Epithelial cell of proximal tubule (primary cell): Measurements from ENCODE around the gene STXBP2. TPM values are rescaled to one million over a fixed set of nuclear protein-coding genes. Genes with fewer than 3 reads are reported as not detected.

ENCODE experiments used
- DNase-seq: peaks from one replicate; pipeline ENCODE4 v3.0.0-alpha.2; 2011; ENCODE audit warnings: low read depth
- H3K4me3 ChIP-seq: 2 replicates; pipeline ENCODE4 v1.5.1; 2011; ENCODE audit warnings: low read depth, mild to moderate bottlenecking, low read length
- total RNA-seq: library from RNA; depleted of rRNA; stranded (reverse); fragments of >200 nt; gene quantifications from 2 replicates; pipeline ENCODE4 v1.2.3, GENCODE V29; 2015
- TF ChIP-seq, protein P1 (sequence below): conservative IDR thresholded peaks from 2 replicates; pipeline ENCODE4 v1.5.1; 2012; ENCODE audit warnings: low read depth, mild to moderate bottlenecking, low read length

Gene STXBP2
- total RNA-seq, 1 donor from 2014 or later, result 49.4 TPM

DNA sequence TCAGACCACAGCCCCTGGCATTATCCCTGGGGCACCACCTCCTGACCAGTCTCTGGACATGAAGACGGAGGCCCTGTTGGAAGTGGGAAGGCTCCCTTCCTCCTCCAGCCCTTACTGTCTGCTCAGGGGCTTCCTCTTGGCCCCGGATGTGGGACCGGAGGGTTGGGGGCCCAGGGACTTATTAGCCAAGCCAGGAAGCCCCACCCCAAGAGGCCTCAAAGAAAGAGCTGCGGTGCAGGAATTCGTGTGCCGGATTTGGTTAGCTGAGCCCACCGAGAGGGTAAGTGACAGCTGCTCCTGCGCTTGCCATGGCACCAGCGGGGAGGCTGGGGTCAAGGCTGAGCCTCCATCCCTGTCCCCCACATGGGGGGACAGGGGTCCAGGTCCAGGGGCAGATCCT, 31.9 kb downstream of the STXBP2 start, which contains the start of gene RETN:
Gene RETN (plus strand): TSS at position 208 of the 400 bp plus-strand sequence. CDS start 278 bp downstream, outside the sequence.
- TF ChIP-seq, protein P1, sequence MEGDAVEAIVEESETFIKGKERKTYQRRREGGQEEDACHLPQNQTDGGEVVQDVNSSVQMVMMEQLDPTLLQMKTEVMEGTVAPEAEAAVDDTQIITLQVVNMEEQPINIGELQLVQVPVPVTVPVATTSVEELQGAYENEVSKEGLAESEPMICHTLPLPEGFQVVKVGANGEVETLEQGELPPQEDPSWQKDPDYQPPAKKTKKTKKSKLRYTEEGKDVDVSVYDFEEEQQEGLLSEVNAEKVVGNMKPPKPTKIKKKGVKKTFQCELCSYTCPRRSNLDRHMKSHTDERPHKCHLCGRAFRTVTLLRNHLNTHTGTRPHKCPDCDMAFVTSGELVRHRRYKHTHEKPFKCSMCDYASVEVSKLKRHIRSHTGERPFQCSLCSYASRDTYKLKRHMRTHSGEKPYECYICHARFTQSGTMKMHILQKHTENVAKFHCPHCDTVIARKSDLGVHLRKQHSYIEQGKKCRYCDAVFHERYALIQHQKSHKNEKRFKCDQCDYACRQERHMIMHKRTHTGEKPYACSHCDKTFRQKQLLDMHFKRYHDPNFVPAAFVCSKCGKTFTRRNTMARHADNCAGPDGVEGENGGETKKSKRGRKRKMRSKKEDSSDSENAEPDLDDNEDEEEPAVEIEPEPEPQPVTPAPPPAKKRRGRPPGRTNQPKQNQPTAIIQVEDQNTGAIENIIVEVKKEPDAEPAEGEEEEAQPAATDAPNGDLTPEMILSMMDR, result no peak
- no peak for DNase-seq
- no peak within 1 kb of the TSS for H3K4me3 ChIP-seq

DNA sequence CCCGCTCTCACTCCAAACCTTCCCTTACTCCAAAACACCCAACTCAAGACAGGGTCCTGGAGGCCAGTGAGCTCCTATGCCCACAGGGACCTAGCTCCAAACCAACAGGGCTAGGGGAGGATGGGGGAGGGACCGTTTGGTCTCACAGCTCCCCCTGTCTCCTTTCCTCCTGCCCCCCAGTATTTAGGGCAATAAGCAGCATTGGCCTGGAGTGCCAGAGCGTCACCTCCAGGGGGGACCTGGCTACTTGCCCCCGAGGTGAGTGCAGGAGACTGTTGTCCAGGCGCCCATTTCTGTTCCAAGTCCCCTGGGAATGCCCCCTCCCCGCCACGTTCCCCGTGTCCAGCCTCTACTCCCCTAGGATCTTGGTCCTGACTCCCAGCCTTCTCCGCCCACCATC, 32.7 kb downstream of the STXBP2 start:
- TF ChIP-seq, protein P1, result no peak
- DNase-seq, result no peak
- no peak overlapping the region for H3K4me3 ChIP-seq

DNA sequence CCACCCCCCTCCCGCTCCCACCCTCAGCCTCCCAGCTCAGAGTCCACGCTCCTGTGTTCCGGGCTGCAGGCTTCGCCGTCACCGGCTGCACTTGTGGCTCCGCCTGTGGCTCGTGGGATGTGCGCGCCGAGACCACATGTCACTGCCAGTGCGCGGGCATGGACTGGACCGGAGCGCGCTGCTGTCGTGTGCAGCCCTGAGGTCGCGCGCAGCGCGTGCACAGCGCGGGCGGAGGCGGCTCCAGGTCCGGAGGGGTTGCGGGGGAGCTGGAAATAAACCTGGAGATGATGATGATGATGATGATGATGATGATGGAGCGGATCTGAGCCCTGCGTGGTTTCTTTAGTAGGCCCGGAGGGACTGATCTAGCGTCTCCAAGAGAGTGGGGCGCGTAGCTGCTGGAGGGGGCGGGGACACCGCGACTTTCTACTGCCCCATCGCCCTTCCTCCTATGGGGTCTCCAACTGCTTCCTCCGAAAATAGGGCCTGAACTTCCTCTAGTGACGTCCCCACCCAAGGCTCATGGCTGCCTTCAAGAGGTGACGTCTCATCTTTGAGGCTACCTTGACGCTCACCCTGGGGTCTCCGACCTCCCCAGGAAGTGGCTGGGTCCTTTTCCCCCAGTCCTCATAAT, 33.4 kb downstream of the STXBP2 start:
- H3K4me3 ChIP-seq, result no peak overlapping the region
- DNase-seq, result no peak
- TF ChIP-seq, protein P1, result no peak

DNA sequence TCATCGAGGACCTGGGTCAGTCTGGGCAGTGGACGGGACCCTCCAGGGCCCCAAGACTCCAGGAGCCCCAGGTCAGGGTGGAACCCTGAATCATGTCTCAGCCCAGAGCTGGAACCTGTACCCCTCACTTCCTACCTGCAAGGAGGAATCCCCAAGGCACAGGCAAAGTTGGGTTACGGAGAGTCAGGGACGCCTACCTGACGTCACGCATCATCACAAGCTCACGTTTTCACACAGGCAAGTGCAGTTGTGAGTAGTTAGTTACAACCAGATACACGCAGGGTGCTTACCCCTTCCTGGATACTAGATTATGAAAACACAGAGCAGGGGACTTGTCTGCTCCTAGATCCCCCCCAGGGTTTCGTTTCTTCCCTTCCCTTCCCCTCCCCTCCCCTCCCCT, 33.9 kb downstream of the STXBP2 start:
- no peak for DNase-seq
- no peak overlapping the region for H3K4me3 ChIP-seq
- TF ChIP-seq, protein P1, result no peak

DNA sequence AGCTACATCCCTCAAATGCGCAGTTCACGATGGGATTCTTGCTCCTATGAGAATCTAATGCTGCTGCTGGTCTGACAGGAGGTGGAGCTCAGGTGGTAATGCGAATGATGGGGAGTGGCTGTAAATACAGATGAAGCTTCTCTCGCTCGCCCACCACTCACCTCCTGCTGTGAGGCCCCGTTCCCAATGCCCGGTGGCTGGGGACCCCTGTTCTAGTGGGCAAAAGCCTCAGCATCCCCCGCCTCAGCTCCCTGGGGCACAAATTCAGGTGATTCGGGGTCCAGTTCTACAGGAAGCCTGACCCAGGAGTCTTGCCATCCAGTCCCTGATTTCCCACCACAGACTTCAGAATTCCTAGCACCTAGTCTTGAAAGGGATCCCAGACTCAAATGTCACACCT, 35.6 kb downstream of the STXBP2 start:
- H3K4me3 ChIP-seq, result no peak overlapping the region
- TF ChIP-seq, protein P1, result no peak
- no peak for DNase-seq

DNA sequence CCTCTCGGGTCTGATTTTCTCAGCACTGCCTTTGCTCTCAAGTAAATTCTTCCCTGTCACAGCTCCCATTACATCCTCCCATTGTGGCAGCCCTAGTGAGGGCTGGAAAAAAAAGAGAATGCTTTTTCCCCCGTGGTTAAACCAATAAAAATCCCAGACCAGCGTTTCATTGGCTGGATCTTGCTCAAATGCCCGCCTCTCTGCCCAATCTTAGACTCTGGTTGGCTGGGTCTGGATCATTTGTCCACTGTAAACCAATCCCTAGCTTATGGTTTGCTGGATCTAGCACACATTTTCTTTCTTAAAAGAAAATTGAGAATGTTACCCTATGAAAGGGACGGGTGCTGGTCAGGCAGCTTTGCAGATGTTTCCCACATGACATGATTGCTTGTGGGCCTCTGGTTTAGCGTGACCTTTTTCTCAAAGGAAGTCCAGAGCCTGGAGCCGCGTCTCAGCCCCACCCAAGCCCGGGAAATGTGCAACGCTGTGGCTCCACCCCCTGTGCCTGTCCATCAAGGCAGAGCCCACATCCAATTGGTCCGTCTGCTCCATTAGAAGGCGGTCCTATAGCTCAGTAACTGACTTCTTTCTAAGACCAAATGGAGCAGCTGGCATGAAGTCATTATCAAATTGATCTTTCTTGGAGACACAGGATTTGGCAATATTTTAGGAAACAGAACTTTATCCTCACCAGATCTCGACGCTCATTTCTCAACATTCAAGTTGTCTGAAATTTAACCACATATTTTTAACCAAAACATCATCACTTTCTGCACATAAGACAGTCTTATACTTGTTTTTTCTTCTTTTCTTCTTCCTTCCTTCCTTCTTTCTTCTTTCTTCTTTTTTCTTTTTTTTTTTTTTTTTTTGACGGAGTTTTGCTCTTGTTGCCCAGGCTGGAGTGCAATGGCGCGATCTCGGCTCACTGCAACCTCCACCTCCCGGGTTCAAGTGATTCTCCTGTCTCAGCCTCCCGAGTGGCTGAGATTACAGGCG, 37.4 kb downstream of the STXBP2 start:
- TF ChIP-seq, protein P1, result no peak
- H3K4me3 ChIP-seq, result no peak overlapping the region

More for the DNA sequence above, 37.4 kb downstream of the STXBP2 start:
- no peak for DNase-seq
